HG03521 (cell line): ENCODE data around the gene SPRY2.

Source experiments
- ATAC-seq: cut with Tn5 transposase; IDR thresholded peaks from one replicate; pipeline ENCODE4 v1.9.1; 2021; ENCODE audit warnings: mild to moderate bottlenecking, moderate library complexity; ENCODE audit not compliant: unreplicated experiment

The SPRY2 gene, protein sequence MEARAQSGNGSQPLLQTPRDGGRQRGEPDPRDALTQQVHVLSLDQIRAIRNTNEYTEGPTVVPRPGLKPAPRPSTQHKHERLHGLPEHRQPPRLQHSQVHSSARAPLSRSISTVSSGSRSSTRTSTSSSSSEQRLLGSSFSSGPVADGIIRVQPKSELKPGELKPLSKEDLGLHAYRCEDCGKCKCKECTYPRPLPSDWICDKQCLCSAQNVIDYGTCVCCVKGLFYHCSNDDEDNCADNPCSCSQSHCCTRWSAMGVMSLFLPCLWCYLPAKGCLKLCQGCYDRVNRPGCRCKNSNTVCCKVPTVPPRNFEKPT

GRCh38 chr13:80341101-80341755, at the start of gene SPRY2:
Gene SPRY2 (minus strand): TSS chr13:80341126. CDS start chr13:80337705, 3,421 bp downstream.
- peak; percentile 41 for ATAC-seq

- ATAC-seq = no peak
Observed at GRCh38 chr13:80390338-80390737, 49.4 kb upstream of the SPRY2 start.

- ATAC-seq = no peak
Observed at GRCh38 chr13:80389073-80390038, 48.4 kb upstream of the SPRY2 start.

GRCh38 chr13:80388506-80388905, 47.6 kb upstream of the SPRY2 start:
- ATAC-seq = no peak

DNA sequence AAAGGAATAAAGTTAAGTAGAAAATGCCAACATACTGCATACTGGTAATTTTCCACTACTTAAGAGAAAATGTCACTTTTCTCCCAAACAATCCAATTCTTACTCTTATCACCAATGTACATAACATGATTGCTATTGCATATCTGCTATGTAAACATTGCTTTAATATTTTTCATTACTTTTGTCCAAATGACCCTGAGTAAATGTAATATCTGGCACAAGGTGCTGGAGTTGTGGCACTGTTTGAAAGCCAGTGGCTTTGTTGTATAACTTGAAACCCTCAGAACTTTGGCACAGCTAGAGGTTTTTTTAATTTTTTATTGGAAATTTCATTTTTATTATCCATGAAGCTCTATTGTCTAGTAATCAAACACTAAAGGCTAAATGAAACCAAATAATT, 45.7 kb upstream of the SPRY2 start:
- ATAC-seq = no peak

- ATAC-seq = no peak
Observed at GRCh38 chr13:80386002-80386401, 45.1 kb upstream of the SPRY2 start.

DNA sequence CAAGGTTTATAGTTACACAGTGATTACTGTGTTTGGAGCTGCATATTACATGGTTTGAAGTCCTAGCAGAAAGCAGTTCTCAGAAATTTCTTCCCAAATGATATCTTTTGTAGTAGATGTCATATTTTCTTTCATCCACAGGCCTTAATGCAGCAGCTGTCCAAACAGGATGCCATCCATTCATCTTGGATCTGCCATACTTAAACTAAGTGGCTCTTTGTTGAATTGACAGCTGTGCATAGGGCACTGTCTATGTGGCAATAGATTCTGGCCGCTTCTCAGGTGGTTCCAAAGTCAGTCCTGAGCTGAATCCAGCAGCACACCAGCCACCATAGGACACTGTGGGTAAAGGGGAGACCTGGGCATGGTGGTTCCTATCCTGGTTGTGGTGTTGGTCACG, 41.6 kb upstream of the SPRY2 start:
- ATAC-seq = no peak

DNA sequence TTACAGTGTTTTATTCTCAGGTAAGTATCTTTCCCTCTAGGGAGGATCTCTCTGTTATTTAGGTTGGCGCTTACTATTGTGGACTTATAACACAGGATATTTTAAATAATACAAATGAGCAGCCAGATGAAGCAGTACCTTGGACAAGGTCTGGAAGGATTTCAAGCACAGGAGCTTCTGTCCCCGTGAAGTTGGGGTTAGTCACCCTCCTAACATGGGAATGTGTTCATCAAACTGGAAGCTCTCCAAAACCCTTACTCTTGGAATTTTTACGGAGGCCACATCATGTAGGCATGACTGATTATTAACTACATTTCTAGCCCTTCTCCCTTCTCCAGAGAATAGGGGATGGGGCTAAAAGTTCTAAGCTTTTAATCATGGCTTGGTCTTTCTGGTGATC, 38.3 kb upstream of the SPRY2 start:
- ATAC-seq = no peak

DNA sequence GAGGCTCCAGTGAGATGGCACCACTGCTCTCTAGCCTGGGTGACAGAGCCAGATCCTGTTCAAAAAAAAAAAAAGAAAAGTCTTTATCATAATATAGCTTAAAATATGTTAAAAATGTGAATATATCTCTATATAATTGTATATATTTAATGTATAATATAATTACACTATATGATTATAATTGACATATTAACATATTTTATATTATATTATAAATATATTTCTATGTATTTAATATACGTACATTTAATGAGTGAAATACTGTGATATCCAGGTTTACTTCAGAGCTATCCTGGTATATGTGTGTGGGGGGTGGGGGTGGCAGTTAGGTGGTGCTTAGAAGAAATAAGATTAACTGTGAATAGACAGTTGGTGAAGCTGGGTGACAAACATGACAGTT, 35.6 kb upstream of the SPRY2 start:
- no peak for ATAC-seq

DNA sequence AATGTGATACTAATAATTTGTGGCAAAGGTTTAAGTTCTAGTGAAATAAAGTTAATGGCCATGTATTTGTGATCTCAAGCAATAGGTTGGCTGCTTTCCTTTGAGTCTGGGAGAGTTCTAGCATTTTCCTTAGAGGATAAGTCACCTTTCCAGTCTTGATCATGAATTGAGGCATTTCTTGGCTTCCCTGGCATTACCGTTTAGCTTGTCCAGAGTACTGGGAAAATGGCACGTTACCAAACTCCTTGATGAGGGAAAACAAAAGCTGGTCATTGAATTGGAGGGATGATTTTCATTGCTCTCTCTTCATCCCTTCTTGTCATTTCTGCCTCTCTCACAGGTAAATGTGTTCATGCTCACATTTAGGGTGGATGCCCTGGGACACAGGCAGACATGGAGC, 34.0 kb upstream of the SPRY2 start:
- no peak for ATAC-seq

DNA sequence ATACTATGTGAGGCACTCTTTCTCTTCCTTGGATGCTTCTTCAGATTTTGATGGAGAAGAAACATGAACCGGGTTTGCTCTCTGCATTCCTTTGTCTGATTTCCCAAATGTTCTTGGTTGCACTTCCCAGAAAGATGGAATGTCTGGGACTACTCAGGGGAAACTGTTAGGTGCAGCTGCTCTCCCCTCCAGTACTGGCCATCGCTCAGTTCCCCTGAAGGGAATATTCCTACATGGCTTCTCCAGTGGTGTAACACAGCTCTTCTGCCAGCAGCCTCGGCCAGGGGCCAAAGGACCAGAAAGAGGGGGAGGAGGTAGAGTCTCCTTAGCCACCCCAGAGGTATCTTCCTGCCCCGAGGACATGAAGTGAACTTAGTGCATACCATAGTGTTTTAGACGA, 33.5 kb upstream of the SPRY2 start:
- no peak for ATAC-seq

DNA sequence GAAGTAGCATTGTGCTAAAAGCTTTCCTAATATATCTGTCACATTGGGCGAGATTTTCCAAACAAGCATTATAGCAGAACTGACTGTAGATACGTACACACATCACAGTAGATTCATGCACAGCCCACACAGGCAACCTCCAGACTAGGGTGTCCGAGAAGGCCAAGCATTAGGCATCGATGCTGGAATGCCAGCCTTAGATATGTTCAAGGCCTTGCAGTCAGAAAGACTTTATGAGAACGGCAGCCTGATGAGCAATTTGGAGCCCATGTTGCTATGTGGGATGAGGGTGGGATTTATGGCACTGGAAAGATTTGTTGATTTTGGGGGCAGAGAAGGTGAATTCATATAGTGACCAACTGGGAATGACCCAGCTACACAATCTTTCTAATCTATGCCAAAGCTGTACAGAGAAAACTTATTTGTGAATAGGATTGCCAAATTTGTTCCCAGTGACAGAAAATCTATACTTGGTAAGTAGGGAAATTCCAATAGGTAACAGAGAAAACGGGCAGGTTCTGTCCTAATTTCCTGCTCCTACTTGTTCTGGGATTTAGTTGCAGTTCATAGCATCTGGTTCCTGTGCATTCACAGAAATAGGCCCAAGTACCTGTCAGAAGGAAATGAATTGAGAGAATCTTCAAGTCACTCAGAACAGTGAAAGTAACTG, 31.0 kb upstream of the SPRY2 start:
- ATAC-seq = no peak

DNA sequence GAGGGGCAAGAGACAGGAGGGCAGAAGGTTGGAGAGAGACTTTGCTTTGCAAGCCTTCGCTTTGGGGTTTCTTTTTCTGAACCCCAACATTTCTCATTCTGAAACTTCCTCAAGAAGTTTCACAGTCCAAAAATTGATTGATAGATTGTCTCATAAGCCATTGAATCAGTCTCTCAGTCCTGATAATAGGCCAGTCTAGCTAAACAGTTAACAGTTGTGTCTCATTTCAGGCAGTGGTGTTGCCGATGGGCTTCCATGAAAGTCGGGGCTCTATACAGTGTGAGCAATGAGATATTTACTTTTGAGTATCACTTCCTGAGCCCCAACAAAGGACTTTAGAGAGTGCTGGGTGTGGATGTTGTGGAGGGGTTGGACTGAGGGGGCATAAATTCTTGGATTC, 26.5 kb upstream of the SPRY2 start:
- ATAC-seq = no peak

DNA sequence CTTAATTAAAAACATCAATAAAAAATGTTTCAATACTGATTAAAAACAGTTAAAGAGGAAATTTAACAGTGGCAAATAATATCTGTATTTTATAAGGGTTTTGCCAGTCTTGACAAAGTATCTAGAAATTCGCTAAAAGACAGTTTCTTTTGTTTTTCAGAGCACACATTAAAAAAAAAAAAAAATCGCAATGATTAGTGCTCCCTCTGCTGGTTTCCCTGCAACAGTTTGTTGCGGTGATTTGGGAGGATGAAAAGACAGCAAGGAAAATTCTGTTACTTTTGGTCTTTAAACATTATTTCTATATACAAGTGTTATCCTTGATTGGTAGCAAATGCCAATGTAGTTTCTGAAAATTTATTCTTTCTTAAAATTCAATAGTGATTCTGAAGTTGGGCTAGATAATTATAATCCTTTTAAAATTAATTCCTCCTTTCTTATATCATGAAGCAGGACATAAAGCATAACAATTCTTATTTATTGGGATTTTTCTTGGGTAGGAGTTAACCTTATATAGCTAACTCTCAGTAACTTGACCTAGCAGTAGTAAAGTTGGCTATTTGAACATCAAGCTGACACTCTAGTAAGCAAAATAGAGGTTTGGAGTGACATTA, 23.1 kb upstream of the SPRY2 start:
- no peak for ATAC-seq

DNA sequence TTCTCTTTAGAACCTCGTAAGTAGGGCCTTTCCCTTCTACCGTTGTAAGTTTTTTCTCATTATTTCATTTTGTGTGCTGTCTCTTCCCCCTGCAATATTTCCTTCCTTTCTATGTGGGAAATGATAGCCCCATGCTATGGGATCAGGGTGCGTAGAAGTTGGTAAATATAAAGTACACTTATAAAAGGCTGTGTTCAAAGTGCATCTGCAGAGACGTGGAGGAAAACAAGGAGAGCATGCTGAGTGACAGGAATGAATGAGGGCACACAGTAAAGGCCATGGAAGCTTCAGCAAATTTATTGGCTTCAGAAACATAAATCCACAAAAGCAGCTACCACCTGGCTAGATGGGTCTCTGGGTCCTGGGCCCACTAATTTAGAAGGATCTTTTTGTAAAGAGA, 21.6 kb upstream of the SPRY2 start:
- no peak for ATAC-seq

DNA sequence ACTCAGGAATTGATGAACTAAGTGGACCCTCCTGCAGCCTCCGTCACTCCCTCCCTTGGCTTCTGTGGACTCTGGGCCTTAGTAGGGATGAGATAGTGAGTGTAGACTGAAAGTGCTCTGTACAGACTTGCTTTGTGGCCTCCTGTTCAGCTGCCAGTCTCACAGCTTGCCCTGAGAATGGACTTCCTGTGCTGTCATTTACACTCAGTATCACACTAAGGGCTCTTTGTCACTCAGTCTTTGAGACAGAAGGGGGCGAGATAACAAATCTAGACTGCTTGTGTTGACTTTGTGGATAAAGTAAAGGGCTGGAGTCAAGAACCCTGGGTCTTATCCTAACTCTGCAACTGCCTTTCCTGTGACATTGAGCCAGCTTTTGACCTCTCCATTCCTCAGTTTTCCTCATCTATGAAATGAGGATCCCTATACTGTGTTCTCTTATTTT, 21.0 kb upstream of the SPRY2 start:
- ATAC-seq = peak; percentile 57

DNA sequence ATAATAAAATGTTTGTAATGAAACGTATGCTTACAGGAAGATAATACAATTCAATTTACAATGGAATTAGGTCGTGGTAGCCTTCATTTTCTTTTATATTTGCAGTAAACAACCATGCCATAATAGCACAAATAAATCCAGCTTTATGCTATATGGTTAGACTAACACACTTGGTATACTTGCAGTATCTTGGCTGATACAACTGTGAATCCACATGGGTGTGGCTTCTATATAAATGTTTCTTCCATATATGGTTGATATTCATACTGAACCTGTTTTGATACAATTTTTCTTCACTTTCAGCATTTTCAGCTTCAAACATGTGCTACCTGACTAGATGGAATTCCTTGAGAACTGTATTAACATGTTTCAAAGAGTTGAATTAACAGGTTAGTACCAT, 20.4 kb upstream of the SPRY2 start:
- ATAC-seq = no peak

GRCh38 chr13:80360453-80360800, 19.5 kb upstream of the SPRY2 start:
- no peak for ATAC-seq

GRCh38 chr13:80359778-80360452, 19.0 kb upstream of the SPRY2 start:
- ATAC-seq = no peak

GRCh38 chr13:80359414-80359777, 18.5 kb upstream of the SPRY2 start:
- no peak for ATAC-seq
